Measurements from ENCODE around the gene DIP2C.
"Not testable (repeated sequence)": the region's sequence is repeated elsewhere in the genome, so short reads cannot be mapped to it uniquely, and the experiment has no call there.

GRCh38 chr10:584497-585290 lies 104.8 kb downstream of the DIP2C start:
- not testable (repeated sequence) for TF ChIP-seq CTCF (IDR thresholded peaks at IDR 0.05); EZH2 (IDR thresholded peaks at IDR 0.05; ENCODE audit: borderline replicate concordance, insufficient read depth, low read depth, low read length, poor library complexity, severe bottlenecking)
